ENCODE measurements around the gene MEGF11. TPM values are rescaled to one million over a fixed set of nuclear protein-coding genes. Genes with fewer than 3 reads are reported as not detected.

MEGF11 gene
- 0.26 to 0.53 TPM (median 0.31 TPM) in 5 replicates for total RNA-seq (2022; extraction: Qiagen RNA extraction)

GRCh38 chr15:66253418-66254088 is at the start of gene MEGF11:
Gene MEGF11 (minus strand): TSS chr15:66253750. CDS start chr15:66128403, 125,347 bp downstream.

GRCh38 chr15:66293419-66294156 is 40.0 kb upstream of the MEGF11 start, which contains the start of gene DIS3L:
Gene DIS3L (plus strand): TSS chr15:66293568. CDS start chr15:66293597, 29 bp downstream.

GRCh38 chr15:65869126-65869953 is 384.2 kb downstream of the MEGF11 start, which contains the start of gene RAB11A:
Gene RAB11A (plus strand): TSS chr15:65869491. CDS start chr15:65869586, 95 bp downstream.

Other genes starting within 250 kb of the MEGF11 start
- 29.3 to 33.9 TPM (median 31.0 TPM) in 5 replicates for gene DIS3L, start 39.8 kb upstream of the MEGF11 start, total RNA-seq (2022; extraction: Qiagen RNA extraction)
- gene TIPIN, start 102.9 kb upstream of the MEGF11 start, total RNA-seq (2022; extraction: Qiagen RNA extraction), result 21.2 to 30.9 TPM (median 23.6 TPM) in 5 replicates
- gene MAP2K1, start 133.2 kb upstream of the MEGF11 start, total RNA-seq (2022; extraction: Qiagen RNA extraction), result 89.3 to 134 TPM (median 128 TPM) in 5 replicates
- gene SNAPC5, start 244.0 kb upstream of the MEGF11 start, total RNA-seq (2022; extraction: Qiagen RNA extraction), result 43.0 to 61.0 TPM (median 45.7 TPM) in 5 replicates

All from A549 treated with Mapracorat at 1 μM for 4 hours (cell line).